GM13976 (cell line): ENCODE results near the gene DOLPP1.

Experiments used
- DNase-seq: peaks from one replicate; pipeline ENCODE4 v3.0.0; 2012; ENCODE audit warnings: low spot score
- CTCF ChIP-seq: IDR thresholded peaks from 2 replicates; pipeline ENCODE4 v1.5.1; 2012; ENCODE audit warnings: borderline replicate concordance, mild to moderate bottlenecking; ENCODE audit not compliant: insufficient read depth; ENCODE audit errors: extremely low read depth, missing control alignments, control extremely low read depth
- in situ Hi-C: fragments of 300-500 bp; cut with MboI; formaldehyde crosslinking; loops from one replicate; pipeline ENCODE4 v1.12.0; 2022; ENCODE audit warnings: low sequenced_read_pairs, mixed read lengths, inconsistent platforms; ENCODE audit not compliant: unreplicated experiment

Gene DOLPP1

GRCh38 chr9:129130791-129131190 lies 49.9 kb downstream of the DOLPP1 start:
- in situ Hi-C loops: loop anchor here (10.0 to 25.0 kb wide), 2 partner anchors 484 to 657 kb away; no protein-coding TSS in a partner anchor
- DNase-seq: no peak
- no peak for TF ChIP-seq CTCF

GRCh38 chr9:129131300-129132145 lies 50.6 kb downstream of the DOLPP1 start:
- peak; percentile 90 for DNase-seq
- peak; percentile 94 for TF ChIP-seq CTCF
- in situ Hi-C loops: loop anchor here (10.0 to 25.0 kb wide), 2 partner anchors 483 to 656 kb away; no protein-coding TSS in a partner anchor

- DNase-seq: no peak
- in situ Hi-C loops: loop anchor here (10.0 to 25.0 kb wide), 2 partner anchors 482 to 654 kb away; no protein-coding TSS in a partner anchor
- TF ChIP-seq CTCF: no peak
Observed at GRCh38 chr9:129133082-129133481, 52.2 kb downstream of the DOLPP1 start.

GRCh38 chr9:129135476-129135875 lies 54.6 kb downstream of the DOLPP1 start:
- no peak for TF ChIP-seq CTCF
- in situ Hi-C loops: loop anchor here (10.0 to 25.0 kb wide), 2 partner anchors 479 to 652 kb away; no protein-coding TSS in a partner anchor

GRCh38 chr9:129136446-129137035 lies 55.6 kb downstream of the DOLPP1 start:
- in situ Hi-C loops: loop anchor here (10.0 to 25.0 kb wide), 2 partner anchors 478 to 651 kb away; no protein-coding TSS in a partner anchor
- no peak for TF ChIP-seq CTCF

More at GRCh38 chr9:129135476-129135875, 54.6 kb downstream of the DOLPP1 start:
- DNase-seq: no peak

GRCh38 chr9:129137292-129138143 lies 56.6 kb downstream of the DOLPP1 start:
- DNase-seq: no peak
- in situ Hi-C loops: loop anchor here (10.0 to 25.0 kb wide), 2 partner anchors 477 to 650 kb away; no protein-coding TSS in a partner anchor
- TF ChIP-seq CTCF: no peak

More at GRCh38 chr9:129136446-129137035, 55.6 kb downstream of the DOLPP1 start:
- no peak for DNase-seq
